Spleen (tissue), 7 donors: ENCODE data around the gene MIPEP.

Experiments used
- CTCF ChIP-seq, 11 experiments: fragments of 200-600 bp in 7 of 11; fragments of 450-650 bp in 4 of 11; sonication (generic) in 4 of 11; IDR thresholded peaks in 8 of 11; conservative IDR thresholded peaks in 3 of 11; 1 replicate in 7 of 11; 2 replicates in 4 of 11; pipeline versions ENCODE4 v1.4.0 to v1.8.0; 2016 to 2021; ENCODE audit warnings: antibody characterized with exemption in 11 of 11, inconsistent platforms in 4 of 11, mild to moderate bottlenecking in 1 of 11
- POLR2A ChIP-seq, 3 donors: fragments of 450-650 bp; IDR thresholded peaks; one replicate each; pipeline ENCODE4 v1.5.1; 2017; ENCODE audit warnings: antibody characterized with exemption in 3 of 3, mild to moderate bottlenecking in 1 of 3
- donor health status: DM: no; HTN: no; CAD: no; lungs with moderate emphysema.
- donor health status: DM: no; HTN: no; CAD: no.
- donor health status: DM: no; HTN: no; CAD: no.

GRCh38 chr13:23871616-23872220, 17.5 kb downstream of the MIPEP start:
- TF ChIP-seq POLR2A (IDR thresholded peaks at IDR 0.05) (no peak), CTCF (IDR thresholded peaks at IDR 0.05 in 8 of 11, conservative IDR thresholded peaks at IDR 0.05 in 3 of 11) (peak; percentile 11 to 66 (median 61))
